CD14-positive monocyte (primary cell): ENCODE results near the gene PNLDC1. TPM values are rescaled to one million over a fixed set of nuclear protein-coding genes. Genes with fewer than 3 reads are reported as not detected.
A peak's percentile ranks its signal among the peaks of the same experiment; 100 is the strongest.

Experiments used
- DNase-seq, 3 donors: peaks; one replicate each; pipeline ENCODE4 v3.0.0-alpha.2; 2011 to 2022
- H2AFZ ChIP-seq: 2 replicates; pipeline ENCODE4 v1.6.0; 2012; ENCODE audit warnings: mild to moderate bottlenecking, low read depth, low read length, inconsistent platforms; ENCODE audit not compliant: insufficient read depth, poor library complexity, severe bottlenecking
- H3K27ac ChIP-seq, 2 donors: 1 replicate in 1 of 2; 2 replicates in 1 of 2; pipeline ENCODE4 v1.5.1; 2012 to 2013; ENCODE audit warnings: low read length in 2 of 2, control low read depth in 1 of 2, inconsistent platforms in 1 of 2, low read depth in 1 of 2, mild to moderate bottlenecking in 1 of 2
- H3K27me3 ChIP-seq, 2 donors: one replicate each; pipeline versions ENCODE4 v1.6.0 to v1.6.1; 2011 to 2013; ENCODE audit warnings: low read length in 2 of 2; ENCODE audit not compliant: control insufficient read depth in 2 of 2, insufficient read depth in 2 of 2
- H3K36me3 ChIP-seq, 2 donors: replicated peaks in 1 of 2; 1 replicate in 1 of 2; 2 replicates in 1 of 2; pipeline versions ENCODE4 v1.5.1 to v1.6.1; 2012 to 2013; ENCODE audit warnings: low read length in 2 of 2, control low read depth in 1 of 2, inconsistent platforms in 1 of 2, mild to moderate bottlenecking in 1 of 2; ENCODE audit not compliant: insufficient read depth in 2 of 2, control insufficient read depth in 1 of 2
- H3K4me1 ChIP-seq, 2 donors: 1 replicate in 1 of 2; 2 replicates in 1 of 2; pipeline versions ENCODE4 v1.5.1 to v1.6.1; 2012 to 2013; ENCODE audit warnings: low read length in 2 of 2, control low read depth in 1 of 2, inconsistent platforms in 1 of 2, mild to moderate bottlenecking in 1 of 2, moderate library complexity in 1 of 2; ENCODE audit not compliant: insufficient read depth in 2 of 2, control insufficient read depth in 1 of 2
- H3K4me2 ChIP-seq: replicated peaks from 2 replicates; pipeline ENCODE3; 2012; ENCODE audit warnings: low read length, moderate library complexity, mild to moderate bottlenecking; ENCODE audit not compliant: poor library complexity, severe bottlenecking; ENCODE audit errors: extremely low read depth
- H3K4me3 ChIP-seq, 3 experiments: fragments of 200-600 bp in 1 of 3; sonication (generic) in 1 of 3; replicated peaks in 1 of 3; 1 replicate in 2 of 3; 2 replicates in 1 of 3; pipeline ENCODE4 v1.5.1; 2011 to 2013; ENCODE audit warnings: low read length in 3 of 3, mild to moderate bottlenecking in 3 of 3, control low read depth in 2 of 3, low read depth in 2 of 3, inconsistent platforms in 1 of 3, moderate library complexity in 1 of 3
- H3K79me2 ChIP-seq: 2 replicates; pipeline ENCODE4 v1.6.0; 2012; ENCODE audit warnings: mild to moderate bottlenecking, control low read depth, inconsistent platforms, low read length, moderate library complexity; ENCODE audit not compliant: insufficient read depth
- H3K9ac ChIP-seq: 2 replicates; pipeline ENCODE4 v1.6.0; 2017; ENCODE audit warnings: low read length, mild to moderate bottlenecking; ENCODE audit not compliant: insufficient read depth, poor library complexity, severe bottlenecking
- H3K9me3 ChIP-seq, 2 donors: replicated peaks in 1 of 2; 1 replicate in 1 of 2; 2 replicates in 1 of 2; pipeline versions ENCODE4 v1.5.1 to v1.6.1; 2012 to 2013; ENCODE audit warnings: low read length in 2 of 2, control low read depth in 1 of 2; ENCODE audit not compliant: control insufficient read depth in 1 of 2, insufficient read depth in 1 of 2
- H4K20me1 ChIP-seq: 2 replicates; pipeline ENCODE4 v1.6.0; 2012; ENCODE audit warnings: mild to moderate bottlenecking, low read length, control low read depth, moderate library complexity; ENCODE audit not compliant: insufficient read depth
- H3K27ac Mint-ChIP-seq, 7 donors: one replicate each; pipeline ENCODE4 v1.8.0; 2020; ENCODE audit warnings: mild to moderate bottlenecking in 7 of 7, mixed read lengths in 7 of 7, moderate library complexity in 6 of 7, inconsistent platforms in 2 of 7
- H3K27me3 Mint-ChIP-seq, 3 donors: one replicate each; pipeline ENCODE4 v1.8.0; 2021 to 2022; ENCODE audit warnings: low read depth in 3 of 3, mild to moderate bottlenecking in 3 of 3, mixed read lengths in 3 of 3, moderate library complexity in 3 of 3, inconsistent platforms in 1 of 3
- H3K36me3 Mint-ChIP-seq, 2 donors: one replicate each; pipeline ENCODE4 v1.8.0; 2020; ENCODE audit warnings: mixed read lengths in 2 of 2, inconsistent platforms in 1 of 2, mild to moderate bottlenecking in 1 of 2
- H3K4me1 Mint-ChIP-seq: one replicate; pipeline ENCODE4 v1.8.0; 2020; ENCODE audit warnings: mild to moderate bottlenecking, mixed read lengths
- H3K4me3 Mint-ChIP-seq, 2 donors: one replicate each; pipeline ENCODE4 v1.8.0; 2020; ENCODE audit warnings: mild to moderate bottlenecking in 2 of 2, mixed read lengths in 2 of 2, moderate library complexity in 1 of 2
- H3K9me3 Mint-ChIP-seq, 7 donors: one replicate each; pipeline ENCODE4 v1.8.0; 2020 to 2022; ENCODE audit warnings: mixed read lengths in 7 of 7, mild to moderate bottlenecking in 6 of 7, moderate library complexity in 6 of 7, inconsistent platforms in 2 of 7
- WGBS: methylation state at CpG from one replicate; pipeline ENCODE4 v1.1.5; 2013; ENCODE audit warnings: missing lambda C conversion rate; ENCODE audit not compliant: insufficient coverage; 5-methylcytosine and 5-hydroxymethylcytosine counted together
- intact Hi-C, 2 donors: fragments of 100-400 bp; cut with micrococcal nuclease; formaldehyde crosslinking; loops; one replicate each; pipeline versions ENCODE4 v1.15.0 to v1.15.1; 2023
- polyA plus RNA-seq, 3 donors: library from polyadenylated mRNA; depleted of rRNA in 1 of 3; unstranded in 2 of 3; stranded (reverse) in 1 of 3; fragments of 300-500 nt in 2 of 3; fragments of >200 nt in 1 of 3; fragmentation: Illumina TruSeq in 2 of 3; gene quantifications; 1 replicate in 2 of 3; 2 replicates in 1 of 3; pipeline ENCODE4 v1.2.3, GENCODE V29; 2012 to 2021
- TF ChIP-seq, protein P1 (sequence below): fragments of 200-600 bp; IDR thresholded peaks from one replicate; pipeline ENCODE4 v1.8.0; 2022; ENCODE audit warnings: antibody characterized with exemption, mild to moderate bottlenecking

The PNLDC1 gene
- polyA plus RNA-seq, 3 donors, result 0.56 TPM; not detected in 2

GRCh38 chr6:159789377-159790148 is 10.5 kb upstream of the PNLDC1 start, which contains the start of gene TCP1:
Gene TCP1, minus strand, starts transcription at chr6:159789602. Its CDS starts 134 bp downstream, at chr6:159789468.
- Histone ChIP-seq H3K4me2 (peak within 1 kb of the TSS; percentile 88), H3K79me2 (peaks cover 90% of the 10 kb centered on the region), H3K4me1 (peaks cover 28 to 38% of the 10 kb centered on the region in 2 donors), H3K27ac (peak within 1 kb of the TSS; percentile 85 to 97), H2AFZ (peak within 1 kb of the TSS; percentile 96), H3K27me3 (no peaks in the 10 kb centered on the region), H3K9me3 (no peaks in the 10 kb centered on the region), H3K9ac (peak within 1 kb of the TSS; percentile 83), H3K4me3 (peak within 1 kb of the TSS; percentile 79 to 94 (median 91)), H4K20me1 (peaks cover 62% of the 10 kb centered on the region), H3K36me3 (peaks cover 41 to 60% of the 10 kb centered on the region in 2 donors)
- peak; percentile 98 to 100 (median 100) for DNase-seq
- H3K27me3 Mint-ChIP-seq, result peaks cover 0 to 1% (median 0%) of the 10 kb centered on the region in 3 donors
- intact Hi-C loops, result loop anchor here (2.0 to 5.0 kb wide), 4 partner anchors 37 to 97 kb away; partner anchors contain the start of gene SOD2 (in 2 of the 2)
- H3K27ac Mint-ChIP-seq, result peak within 1 kb of the TSS; percentile 95 to 98 (median 98)
- peak within 1 kb of the TSS; percentile 94 to 97 for H3K4me3 Mint-ChIP-seq
- H3K4me1 Mint-ChIP-seq, result peaks cover 32% of the 10 kb centered on the region
- TF ChIP-seq, protein P1, sequence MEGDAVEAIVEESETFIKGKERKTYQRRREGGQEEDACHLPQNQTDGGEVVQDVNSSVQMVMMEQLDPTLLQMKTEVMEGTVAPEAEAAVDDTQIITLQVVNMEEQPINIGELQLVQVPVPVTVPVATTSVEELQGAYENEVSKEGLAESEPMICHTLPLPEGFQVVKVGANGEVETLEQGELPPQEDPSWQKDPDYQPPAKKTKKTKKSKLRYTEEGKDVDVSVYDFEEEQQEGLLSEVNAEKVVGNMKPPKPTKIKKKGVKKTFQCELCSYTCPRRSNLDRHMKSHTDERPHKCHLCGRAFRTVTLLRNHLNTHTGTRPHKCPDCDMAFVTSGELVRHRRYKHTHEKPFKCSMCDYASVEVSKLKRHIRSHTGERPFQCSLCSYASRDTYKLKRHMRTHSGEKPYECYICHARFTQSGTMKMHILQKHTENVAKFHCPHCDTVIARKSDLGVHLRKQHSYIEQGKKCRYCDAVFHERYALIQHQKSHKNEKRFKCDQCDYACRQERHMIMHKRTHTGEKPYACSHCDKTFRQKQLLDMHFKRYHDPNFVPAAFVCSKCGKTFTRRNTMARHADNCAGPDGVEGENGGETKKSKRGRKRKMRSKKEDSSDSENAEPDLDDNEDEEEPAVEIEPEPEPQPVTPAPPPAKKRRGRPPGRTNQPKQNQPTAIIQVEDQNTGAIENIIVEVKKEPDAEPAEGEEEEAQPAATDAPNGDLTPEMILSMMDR, result no peak
- under 1% methylated on average over 54 of the region's 64 CpGs for WGBS
- no peaks in the 10 kb centered on the region for H3K9me3 Mint-ChIP-seq
- H3K36me3 Mint-ChIP-seq, result peaks cover 44 to 52% of the 10 kb centered on the region in 2 donors

DNA sequence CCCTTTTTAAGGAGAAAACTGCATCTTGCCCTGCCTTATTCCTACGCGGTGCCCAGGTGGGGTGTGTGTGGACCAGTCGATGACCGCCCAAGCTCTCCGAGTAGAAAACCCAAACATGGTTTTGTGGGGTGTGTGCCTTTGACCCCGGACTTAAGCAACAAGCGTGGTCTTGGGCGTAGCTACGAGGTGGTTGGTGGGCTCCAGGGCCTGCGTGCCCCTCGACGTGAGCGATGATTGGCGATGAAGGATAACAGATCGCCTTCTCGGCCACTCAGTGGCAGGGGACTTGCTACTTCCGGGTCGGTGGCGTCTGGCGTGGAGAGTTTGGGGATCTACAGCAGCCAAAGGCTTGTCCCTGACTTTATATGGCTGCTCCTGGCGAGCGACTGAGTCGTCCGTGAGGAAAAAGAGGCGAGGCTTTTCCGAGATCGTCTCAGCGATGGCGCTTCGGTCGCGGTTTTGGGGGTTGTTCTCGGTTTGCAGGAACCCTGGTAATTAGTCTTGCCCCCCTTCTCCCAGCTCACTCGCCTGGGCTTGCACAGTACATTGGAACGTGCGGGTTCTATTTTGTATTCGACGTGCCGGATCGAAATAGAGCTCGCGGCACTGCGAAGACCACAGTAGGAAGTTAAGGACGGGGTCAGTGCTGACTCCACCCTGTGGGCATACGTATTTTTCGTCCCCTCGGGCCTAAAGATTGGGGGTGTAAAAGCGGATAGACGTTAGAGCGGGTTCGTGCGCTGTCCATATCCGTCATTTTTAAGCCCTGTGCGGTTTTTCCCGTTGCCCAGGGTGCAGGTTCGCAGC is 9.7 kb upstream of the PNLDC1 start, which contains the start of gene MRPL18:
Gene MRPL18, plus strand, starts transcription at position 319 of the 807 bp plus-strand sequence. Its CDS starts 121 bp downstream, at position 440.
- peaks cover 55% of the 10 kb centered on the region for H4K20me1 ChIP-seq
- TF ChIP-seq, protein P1, result no peak
- Mint-ChIP-seq H3K9me3 (no peaks in the 10 kb centered on the region), H3K36me3 (peaks cover 41 to 50% of the 10 kb centered on the region in 2 donors), H3K4me3 (peak within 1 kb of the TSS; percentile 94 to 97), H3K27ac (peak within 1 kb of the TSS; percentile 95 to 98 (median 98)), H3K4me1 (peaks cover 32% of the 10 kb centered on the region), H3K27me3 (peaks cover 0 to 1% (median 0%) of the 10 kb centered on the region in 3 donors)
- H3K4me3 ChIP-seq, result peak within 1 kb of the TSS; percentile 79 to 94 (median 91)
- peak; percentile 86 to 92 (median 87) for DNase-seq
- H3K27ac ChIP-seq, result peak within 1 kb of the TSS; percentile 85 to 97
- under 1% methylated on average over 52 of the region's 56 CpGs for WGBS
- H3K9ac ChIP-seq, result peak within 1 kb of the TSS; percentile 83
- H3K9me3 ChIP-seq, result no peaks in the 10 kb centered on the region
- H3K4me1 ChIP-seq, result peaks cover 28 to 38% of the 10 kb centered on the region in 2 donors
- H3K36me3 ChIP-seq, result peaks cover 37 to 60% of the 10 kb centered on the region in 2 donors
- intact Hi-C loops, result loop anchor here in 1 of 2 donors (2.0 kb wide), 1 partner anchor 98 kb away; the partner anchor contains the start of gene SOD2
- no peaks in the 10 kb centered on the region for H3K27me3 ChIP-seq
- peak within 1 kb of the TSS; percentile 88 for H3K4me2 ChIP-seq
- peaks cover 86% of the 10 kb centered on the region for H3K79me2 ChIP-seq
- H2AFZ ChIP-seq, result peak within 1 kb of the TSS; percentile 96
